GM21717 (cell line): ENCODE measurements around the gene GTF2H2.
A peak's percentile ranks its signal among the peaks of the same experiment; 100 is the strongest.
"Not testable (repeated sequence)": the region's sequence is repeated elsewhere in the genome, so short reads cannot be mapped to it uniquely, and the experiment has no call there.

Experiments used
- ATAC-seq: cut with Tn5 transposase; IDR thresholded peaks from one replicate; pipeline ENCODE4 v1.9.1; 2021; ENCODE audit warnings: mild to moderate bottlenecking, moderate library complexity; ENCODE audit not compliant: unreplicated experiment

GTF2H2 gene

GRCh38 chr5:71067262-71067928 lies at the start of gene GTF2H2:
Gene GTF2H2 (minus strand): TSS chr5:71067676. CDS start chr5:71062763, 4,913 bp downstream.
- peak; percentile 95 for ATAC-seq

GRCh38 chr5:71109730-71110275 lies 42.3 kb upstream of the GTF2H2 start:
- not testable (repeated sequence) for ATAC-seq

- not testable (repeated sequence) for ATAC-seq
These were observed 32.5 kb upstream of the GTF2H2 start for GRCh38 chr5:71099996-71100395.

- ATAC-seq: not testable (repeated sequence)
These were observed 30.4 kb upstream of the GTF2H2 start for GRCh38 chr5:71097930-71098203.

GRCh38 chr5:71097173-71097929 lies 29.9 kb upstream of the GTF2H2 start:
- not testable (repeated sequence) for ATAC-seq

GRCh38 chr5:71089773-71090172 lies 22.3 kb upstream of the GTF2H2 start:
- not testable (repeated sequence) for ATAC-seq

- not testable (repeated sequence) for ATAC-seq
These were observed 21.3 kb upstream of the GTF2H2 start for GRCh38 chr5:71088754-71089153.

GRCh38 chr5:71086145-71086544 lies 18.7 kb upstream of the GTF2H2 start:
- not testable (repeated sequence) for ATAC-seq

- not testable (repeated sequence) for ATAC-seq
These were observed 17.0 kb upstream of the GTF2H2 start for GRCh38 chr5:71084280-71085063.

- ATAC-seq: not testable (repeated sequence)
These were observed 15.4 kb upstream of the GTF2H2 start for GRCh38 chr5:71082898-71083297.

GRCh38 chr5:71082340-71082739 lies 14.9 kb upstream of the GTF2H2 start:
- not testable (repeated sequence) for ATAC-seq

- not testable (repeated sequence) for ATAC-seq
These were observed 6.2 kb downstream of the GTF2H2 start for GRCh38 chr5:71061322-71061721.

GRCh38 chr5:71059426-71059825 lies 8.1 kb downstream of the GTF2H2 start:
- not testable (repeated sequence) for ATAC-seq

- not testable (repeated sequence) for ATAC-seq
These were observed 22.7 kb downstream of the GTF2H2 start for GRCh38 chr5:71044808-71045207.

GRCh38 chr5:71044128-71044527 lies 23.3 kb downstream of the GTF2H2 start:
- not testable (repeated sequence) for ATAC-seq

- not testable (repeated sequence) for ATAC-seq
These were observed 36.3 kb downstream of the GTF2H2 start for GRCh38 chr5:71031046-71031776.

- ATAC-seq: not testable (repeated sequence)
These were observed 42.1 kb downstream of the GTF2H2 start, which contains the start of gene NAIP for GRCh38 chr5:71025289-71025953. Gene NAIP (minus strand): TSS chr5:71025339. CDS start chr5:71012915, 12,424 bp downstream.

GRCh38 chr5:71020643-71021042 lies 46.8 kb downstream of the GTF2H2 start:
- not testable (repeated sequence) for ATAC-seq

- not testable (repeated sequence) for ATAC-seq
These were observed 49.0 kb downstream of the GTF2H2 start for GRCh38 chr5:71018376-71019005.
